ENCODE results near the gene SORCS2.

DNA sequence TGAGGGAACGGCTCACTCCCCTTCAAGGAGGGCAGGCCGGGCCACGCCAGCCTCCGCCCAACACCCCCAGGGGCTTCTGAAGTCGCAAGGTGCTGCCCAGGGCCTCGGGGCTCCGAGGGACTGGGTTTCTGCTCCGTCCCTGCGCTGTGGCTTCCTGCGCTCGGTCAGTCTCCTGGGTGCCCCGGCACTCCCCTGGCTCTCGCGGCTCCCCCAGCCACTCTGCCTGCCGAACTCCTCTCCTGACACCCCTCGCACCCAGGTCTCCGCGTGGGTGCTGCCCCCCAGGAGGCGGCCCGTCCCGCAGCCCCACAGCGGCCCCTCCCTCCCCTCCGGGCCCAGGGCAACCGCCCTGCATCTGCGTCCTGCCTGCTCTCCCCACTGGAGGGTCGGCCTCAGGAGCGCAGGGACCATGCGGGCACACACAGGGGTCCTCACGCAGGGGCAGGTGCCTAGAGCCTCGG is 595.4 kb downstream of the SORCS2 start:
- TF ChIP-seq POLR2AphosphoS5 (IDR thresholded peaks at IDR 0.05; ENCODE audit: low read depth, low read length) (no peak), SIN3A (IDR thresholded peaks at IDR 0.05; ENCODE audit: borderline replicate concordance, insufficient read depth, low read length) (no peak), TAF1 (IDR thresholded peaks at IDR 0.05; ENCODE audit: borderline replicate concordance, insufficient read depth, low read length) (no peak)
- TF ChIP-seq, protein P1, sequence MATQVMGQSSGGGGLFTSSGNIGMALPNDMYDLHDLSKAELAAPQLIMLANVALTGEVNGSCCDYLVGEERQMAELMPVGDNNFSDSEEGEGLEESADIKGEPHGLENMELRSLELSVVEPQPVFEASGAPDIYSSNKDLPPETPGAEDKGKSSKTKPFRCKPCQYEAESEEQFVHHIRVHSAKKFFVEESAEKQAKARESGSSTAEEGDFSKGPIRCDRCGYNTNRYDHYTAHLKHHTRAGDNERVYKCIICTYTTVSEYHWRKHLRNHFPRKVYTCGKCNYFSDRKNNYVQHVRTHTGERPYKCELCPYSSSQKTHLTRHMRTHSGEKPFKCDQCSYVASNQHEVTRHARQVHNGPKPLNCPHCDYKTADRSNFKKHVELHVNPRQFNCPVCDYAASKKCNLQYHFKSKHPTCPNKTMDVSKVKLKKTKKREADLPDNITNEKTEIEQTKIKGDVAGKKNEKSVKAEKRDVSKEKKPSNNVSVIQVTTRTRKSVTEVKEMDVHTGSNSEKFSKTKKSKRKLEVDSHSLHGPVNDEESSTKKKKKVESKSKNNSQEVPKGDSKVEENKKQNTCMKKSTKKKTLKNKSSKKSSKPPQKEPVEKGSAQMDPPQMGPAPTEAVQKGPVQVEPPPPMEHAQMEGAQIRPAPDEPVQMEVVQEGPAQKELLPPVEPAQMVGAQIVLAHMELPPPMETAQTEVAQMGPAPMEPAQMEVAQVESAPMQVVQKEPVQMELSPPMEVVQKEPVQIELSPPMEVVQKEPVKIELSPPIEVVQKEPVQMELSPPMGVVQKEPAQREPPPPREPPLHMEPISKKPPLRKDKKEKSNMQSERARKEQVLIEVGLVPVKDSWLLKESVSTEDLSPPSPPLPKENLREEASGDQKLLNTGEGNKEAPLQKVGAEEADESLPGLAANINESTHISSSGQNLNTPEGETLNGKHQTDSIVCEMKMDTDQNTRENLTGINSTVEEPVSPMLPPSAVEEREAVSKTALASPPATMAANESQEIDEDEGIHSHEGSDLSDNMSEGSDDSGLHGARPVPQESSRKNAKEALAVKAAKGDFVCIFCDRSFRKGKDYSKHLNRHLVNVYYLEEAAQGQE (IDR thresholded peaks at IDR 0.05; ENCODE audit: insufficient read depth in 1 of 2, low read depth in 2 of 2, low read length in 2 of 2): no peak

Measured in PFSK-1 (cell line).